Dendritic cell treated with granulocyte-macrophage colony-stimulating factor and Interleukin-4, amounts not matched to agents 40 ng/mL and 50 ng/mL, for 4 days (primary cell): ENCODE measurements around the gene MARCHF3.
A peak's percentile ranks its signal among the peaks of the same experiment; 100 is the strongest.

ENCODE experiments used
- H3K27ac Mint-ChIP-seq: one replicate; pipeline ENCODE4 v1.8.0; 2022; ENCODE audit warnings: mild to moderate bottlenecking, mixed read lengths
- H3K27me3 Mint-ChIP-seq: one replicate; pipeline ENCODE4 v1.8.0; 2022; ENCODE audit warnings: mild to moderate bottlenecking, mixed read lengths
- H3K36me3 Mint-ChIP-seq: one replicate; pipeline ENCODE4 v1.8.0; 2022; ENCODE audit warnings: low read depth, mixed read lengths
- H3K4me1 Mint-ChIP-seq: one replicate; pipeline ENCODE4 v1.8.0; 2022; ENCODE audit warnings: low read depth, mixed read lengths
- H3K4me3 Mint-ChIP-seq: one replicate; pipeline ENCODE4 v1.8.0; 2022; ENCODE audit warnings: mild to moderate bottlenecking, moderate library complexity, mixed read lengths
- H3K9me3 Mint-ChIP-seq: one replicate; pipeline ENCODE4 v1.8.0; 2022; ENCODE audit warnings: mixed read lengths
- intact Hi-C: fragments of 100-400 bp; cut with micrococcal nuclease; formaldehyde crosslinking; loops from one replicate; pipeline ENCODE4 v1.15.0; 2022

MARCHF3 gene

GRCh38 chr5:127030259-127031146, at the start of gene MARCHF3:
MARCHF3 (minus strand) TSS chr5:127030558; CDS start chr5:126918171, 112,387 bp downstream.
- intact Hi-C loops: no loop called here

GRCh38 chr5:127079994-127080491, 49.7 kb upstream of the MARCHF3 start:
- Mint-ChIP-seq H3K27me3 (peaks cover 2% of the 10 kb centered on the region), H3K4me3 (no peak overlapping the region), H3K9me3 (no peaks in the 10 kb centered on the region), H3K27ac (no peak overlapping the region), H3K36me3 (no peaks in the 10 kb centered on the region), H3K4me1 (peaks cover 12% of the 10 kb centered on the region)
- intact Hi-C loops: no loop called here

More at GRCh38 chr5:127030259-127031146, at the start of gene MARCHF3:
- Mint-ChIP-seq H3K27ac (peak within 1 kb of the TSS; percentile 89), H3K4me1 (peaks cover 14% of the 10 kb centered on the region), H3K36me3 (peaks cover 13% of the 10 kb centered on the region), H3K9me3 (no peaks in the 10 kb centered on the region), H3K27me3 (peaks cover 42% of the 10 kb centered on the region), H3K4me3 (peak within 1 kb of the TSS; percentile 93)

- intact Hi-C loops: no loop called here
- Mint-ChIP-seq H3K4me3 (no peak overlapping the region), H3K9me3 (no peaks in the 10 kb centered on the region), H3K4me1 (peaks cover 19% of the 10 kb centered on the region), H3K36me3 (no peaks in the 10 kb centered on the region), H3K27me3 (peaks cover 17% of the 10 kb centered on the region), H3K27ac (no peak overlapping the region)
These were observed 47.0 kb upstream of the MARCHF3 start for GRCh38 chr5:127077366-127077765.

- no peak overlapping the region for H3K27ac Mint-ChIP-seq
- H3K4me1 Mint-ChIP-seq: peaks cover 19% of the 10 kb centered on the region
- H3K9me3 Mint-ChIP-seq: no peaks in the 10 kb centered on the region
- intact Hi-C loops: no loop called here
- H3K36me3 Mint-ChIP-seq: no peaks in the 10 kb centered on the region
- H3K27me3 Mint-ChIP-seq: peaks cover 17% of the 10 kb centered on the region
- no peak overlapping the region for H3K4me3 Mint-ChIP-seq
These were observed 46.2 kb upstream of the MARCHF3 start for GRCh38 chr5:127076315-127077129.

GRCh38 chr5:127074466-127074865, 44.1 kb upstream of the MARCHF3 start:
- Mint-ChIP-seq H3K36me3 (no peaks in the 10 kb centered on the region), H3K27ac (no peak overlapping the region), H3K4me1 (peaks cover 7% of the 10 kb centered on the region), H3K9me3 (no peaks in the 10 kb centered on the region), H3K27me3 (peaks cover 15% of the 10 kb centered on the region), H3K4me3 (no peak overlapping the region)
- intact Hi-C loops: no loop called here

GRCh38 chr5:127072861-127073846, 42.8 kb upstream of the MARCHF3 start, which contains the start of gene C5orf63:
C5orf63 (minus strand) TSS chr5:127073502; CDS start chr5:127058995, 14,507 bp downstream.
- Mint-ChIP-seq H3K4me1 (peaks cover 7% of the 10 kb centered on the region), H3K36me3 (no peaks in the 10 kb centered on the region), H3K4me3 (peak within 1 kb of the TSS; percentile 80), H3K27ac (no peak within 1 kb of the TSS), H3K27me3 (peaks cover 15% of the 10 kb centered on the region), H3K9me3 (no peaks in the 10 kb centered on the region)
- intact Hi-C loops: no loop called here

GRCh38 chr5:127070243-127070642, 39.9 kb upstream of the MARCHF3 start:
- H3K27ac Mint-ChIP-seq: no peak overlapping the region

GRCh38 chr5:127068493-127069214, 38.3 kb upstream of the MARCHF3 start:
- Mint-ChIP-seq H3K27ac (no peak overlapping the region), H3K4me3 (no peak overlapping the region), H3K27me3 (peaks cover 9% of the 10 kb centered on the region), H3K9me3 (no peaks in the 10 kb centered on the region), H3K36me3 (no peaks in the 10 kb centered on the region), H3K4me1 (peaks cover 7% of the 10 kb centered on the region)
- intact Hi-C loops: no loop called here

More at GRCh38 chr5:127070243-127070642, 39.9 kb upstream of the MARCHF3 start:
- Mint-ChIP-seq H3K9me3 (no peaks in the 10 kb centered on the region), H3K4me3 (no peak overlapping the region), H3K4me1 (peaks cover 7% of the 10 kb centered on the region), H3K27me3 (peaks cover 15% of the 10 kb centered on the region), H3K36me3 (no peaks in the 10 kb centered on the region)
- intact Hi-C loops: no loop called here

- intact Hi-C loops: no loop called here
- H3K4me3 Mint-ChIP-seq: no peak overlapping the region
- H3K27me3 Mint-ChIP-seq: no peaks in the 10 kb centered on the region
- no peaks in the 10 kb centered on the region for H3K9me3 Mint-ChIP-seq
- H3K4me1 Mint-ChIP-seq: no peaks in the 10 kb centered on the region
- H3K27ac Mint-ChIP-seq: no peak overlapping the region
- H3K36me3 Mint-ChIP-seq: no peaks in the 10 kb centered on the region
These were observed 36.4 kb upstream of the MARCHF3 start for GRCh38 chr5:127066721-127067120.

GRCh38 chr5:127064253-127064840, 34.0 kb upstream of the MARCHF3 start:
- Mint-ChIP-seq H3K4me1 (no peaks in the 10 kb centered on the region), H3K9me3 (no peaks in the 10 kb centered on the region), H3K4me3 (no peak overlapping the region), H3K36me3 (no peaks in the 10 kb centered on the region), H3K27ac (no peak overlapping the region), H3K27me3 (no peaks in the 10 kb centered on the region)
- intact Hi-C loops: no loop called here

GRCh38 chr5:127063257-127063913, 33.0 kb upstream of the MARCHF3 start:
- Mint-ChIP-seq H3K27me3 (no peaks in the 10 kb centered on the region), H3K27ac (no peak overlapping the region), H3K4me1 (no peaks in the 10 kb centered on the region), H3K36me3 (no peaks in the 10 kb centered on the region), H3K9me3 (no peaks in the 10 kb centered on the region), H3K4me3 (no peak overlapping the region)
- intact Hi-C loops: no loop called here

GRCh38 chr5:127061956-127062355, 31.6 kb upstream of the MARCHF3 start:
- no peaks in the 10 kb centered on the region for H3K9me3 Mint-ChIP-seq

More at GRCh38 chr5:127061956-127062355, 31.6 kb upstream of the MARCHF3 start:
- Mint-ChIP-seq H3K27ac (no peak overlapping the region), H3K36me3 (no peaks in the 10 kb centered on the region), H3K27me3 (no peaks in the 10 kb centered on the region), H3K4me1 (no peaks in the 10 kb centered on the region), H3K4me3 (no peak overlapping the region)
- intact Hi-C loops: no loop called here
